ENCODE measurements around the gene UNC13B.
"Not testable (repeated sequence)": the region's sequence is repeated elsewhere in the genome, so short reads cannot be mapped to it uniquely, and the experiment has no call there.

UNC13B gene

DNA sequence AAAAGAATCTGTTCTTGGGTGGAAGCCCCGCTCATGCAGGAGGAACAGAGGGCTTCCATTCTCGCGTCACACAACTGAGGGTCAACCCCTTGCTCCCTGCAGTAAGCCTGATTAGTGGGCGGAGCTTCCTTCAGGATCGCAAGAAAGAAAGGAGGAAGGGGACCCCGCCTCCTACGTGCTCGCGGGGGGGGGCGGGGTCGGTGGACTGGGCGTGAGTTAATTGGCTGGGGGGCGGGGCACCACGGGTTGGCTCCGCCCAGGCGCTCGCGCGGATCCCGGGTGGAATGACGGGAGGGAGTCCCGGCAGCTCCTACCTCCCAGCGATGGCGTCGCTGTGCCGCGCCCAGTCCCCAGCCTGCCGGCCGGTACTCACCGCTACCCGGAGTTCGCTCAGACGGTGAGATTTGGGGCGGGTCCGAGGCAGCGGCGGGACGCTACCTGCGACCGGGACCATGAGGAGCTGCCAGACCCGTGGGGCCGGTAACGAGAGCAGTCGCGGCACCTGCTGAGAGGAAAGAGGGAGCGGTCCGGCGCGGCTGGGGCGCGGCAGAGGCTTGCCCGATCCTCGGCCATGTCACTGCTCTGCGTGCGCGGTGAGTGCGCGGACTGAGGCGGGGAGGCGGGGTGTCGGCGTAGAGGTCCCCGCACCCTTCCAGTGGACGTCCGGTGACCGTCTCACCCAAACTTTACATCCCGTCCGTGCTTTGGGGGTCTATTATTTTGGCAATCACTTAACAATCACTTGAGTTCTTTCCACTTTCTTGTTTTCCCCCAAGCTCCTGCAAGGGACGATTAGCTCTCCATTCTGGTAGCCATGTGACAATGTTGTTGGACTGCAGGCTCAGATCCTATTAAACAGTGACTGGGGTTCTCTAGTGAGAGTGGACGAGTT lies at the start of gene UNC13B:
Gene UNC13B, plus strand, starts transcription at position 297 of the 892 bp plus-strand sequence. Its CDS starts 275 bp downstream, at position 572.
- peak; percentile 92 for DNase-seq (ENCODE audit: low spot score)

- peak; percentile 34 for DNase-seq (ENCODE audit: low spot score)
Observed at GRCh38 chr9:35112257-35113020, 49.4 kb upstream of the UNC13B start.

GRCh38 chr9:35114113-35114839 lies 47.5 kb upstream of the UNC13B start:
- DNase-seq (ENCODE audit: low spot score) = peak; percentile 35

DNA sequence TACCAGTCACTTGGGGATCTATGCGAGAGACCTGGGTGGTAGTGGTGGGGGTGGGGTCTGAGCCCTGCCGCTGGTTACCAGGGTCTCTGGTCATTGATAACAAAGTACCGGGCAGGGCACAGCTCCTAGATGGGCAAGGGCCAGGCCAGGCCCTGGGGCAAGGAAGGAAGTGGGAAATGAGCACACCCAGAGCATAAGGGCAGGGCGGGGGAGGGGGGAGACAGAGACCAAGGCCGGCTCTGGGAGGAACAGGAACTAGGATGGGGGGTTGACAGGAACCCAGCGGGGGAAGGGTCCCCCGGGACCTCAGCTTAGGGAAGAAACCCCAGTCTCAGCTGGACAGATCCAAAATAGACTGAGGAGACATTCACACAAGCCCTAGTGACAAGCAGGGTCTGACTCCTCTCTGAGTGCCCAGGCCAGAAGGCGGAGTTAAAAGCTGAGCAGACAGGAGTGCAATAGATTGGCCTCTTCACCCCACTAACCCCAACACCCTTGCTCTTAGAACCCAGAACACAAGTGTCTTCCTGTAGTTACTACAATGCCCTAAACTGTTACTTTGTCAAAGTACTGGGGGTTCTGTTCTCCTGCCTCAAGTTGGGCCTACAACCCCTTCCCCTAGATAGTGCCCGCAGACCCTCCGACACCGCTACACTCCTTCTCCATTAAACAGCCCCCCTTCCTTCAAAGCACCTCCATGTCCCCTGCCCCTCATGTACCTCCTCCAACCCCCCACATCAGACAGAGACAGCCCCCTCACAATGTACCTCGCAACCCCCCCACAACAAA lies 46.8 kb upstream of the UNC13B start:
- peak; percentile 70 for DNase-seq (ENCODE audit: low spot score)

- peak; percentile 93 for DNase-seq (ENCODE audit: low spot score)
Observed at GRCh38 chr9:35115680-35116538, 45.9 kb upstream of the UNC13B start, which contains the start of gene ATOSB. ATOSB (minus strand) TSS chr9:35115862; CDS start chr9:35108274, 7,588 bp downstream.

DNA sequence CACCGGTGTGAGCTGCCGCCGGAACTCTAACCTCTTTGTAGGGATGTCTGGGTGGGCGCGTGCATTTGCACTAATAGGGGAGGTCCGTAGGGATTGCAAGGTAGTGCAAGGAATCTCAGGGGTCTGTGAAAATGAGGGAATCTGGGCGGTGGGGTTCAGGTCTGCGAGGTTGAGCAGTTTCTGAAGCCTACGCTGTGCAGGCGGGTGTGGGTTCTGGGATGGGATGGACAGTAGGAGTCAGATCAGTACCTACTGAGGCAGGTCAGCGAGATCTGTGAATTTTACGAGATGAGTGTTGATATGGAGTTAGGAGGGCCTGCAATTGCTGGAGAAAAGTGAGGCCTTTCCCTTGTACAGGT lies 45.3 kb upstream of the UNC13B start:
- DNase-seq (ENCODE audit: low spot score) = no peak

GRCh38 chr9:35116898-35117551 lies 44.8 kb upstream of the UNC13B start:
- DNase-seq (ENCODE audit: low spot score) = peak; percentile 94

- no peak for DNase-seq (ENCODE audit: low spot score)
Observed at GRCh38 chr9:35134920-35135319, 26.9 kb upstream of the UNC13B start.

DNA sequence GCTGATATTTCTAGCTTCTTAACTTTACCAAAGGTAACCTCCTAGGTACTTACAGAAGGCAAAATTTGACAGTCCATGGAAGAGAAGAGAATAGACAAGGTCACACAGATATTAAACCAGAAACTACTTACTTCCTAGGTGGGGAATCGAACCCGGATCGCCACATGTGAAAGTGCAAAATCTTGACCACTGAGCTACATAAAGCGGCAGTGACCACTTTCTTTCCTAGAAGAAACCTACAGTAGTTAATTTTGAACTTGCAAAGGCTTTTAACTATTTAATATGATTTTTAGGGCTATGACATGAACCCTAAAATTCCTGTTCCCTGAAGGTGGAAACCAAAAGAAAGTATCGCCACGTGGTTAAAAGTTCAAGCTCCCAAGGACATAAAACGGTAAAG lies 25.8 kb upstream of the UNC13B start:
- no peak for DNase-seq (ENCODE audit: low spot score)

DNA sequence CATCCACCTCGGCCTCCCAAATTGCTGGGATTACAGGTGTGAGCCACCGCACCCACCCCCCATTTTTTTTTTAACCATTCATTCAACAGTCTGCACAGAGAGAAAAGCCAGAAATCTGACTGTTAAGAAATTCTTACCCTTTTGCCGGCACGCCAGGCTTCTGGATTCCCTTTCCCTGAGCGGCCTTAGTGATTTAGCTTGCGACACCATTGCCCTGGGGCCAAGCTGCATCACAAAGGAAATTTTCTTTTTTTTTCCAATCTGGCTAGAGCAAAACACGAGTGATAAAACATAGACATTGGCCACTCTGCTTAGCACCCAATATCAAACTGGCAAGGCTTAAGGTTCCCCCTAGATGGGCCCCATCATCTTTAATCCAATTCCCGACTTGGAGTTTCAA lies 24.9 kb upstream of the UNC13B start:
- DNase-seq (ENCODE audit: low spot score) = no peak

GRCh38 chr9:35140093-35140492 lies 21.7 kb upstream of the UNC13B start:
- DNase-seq (ENCODE audit: low spot score) = no peak

DNA sequence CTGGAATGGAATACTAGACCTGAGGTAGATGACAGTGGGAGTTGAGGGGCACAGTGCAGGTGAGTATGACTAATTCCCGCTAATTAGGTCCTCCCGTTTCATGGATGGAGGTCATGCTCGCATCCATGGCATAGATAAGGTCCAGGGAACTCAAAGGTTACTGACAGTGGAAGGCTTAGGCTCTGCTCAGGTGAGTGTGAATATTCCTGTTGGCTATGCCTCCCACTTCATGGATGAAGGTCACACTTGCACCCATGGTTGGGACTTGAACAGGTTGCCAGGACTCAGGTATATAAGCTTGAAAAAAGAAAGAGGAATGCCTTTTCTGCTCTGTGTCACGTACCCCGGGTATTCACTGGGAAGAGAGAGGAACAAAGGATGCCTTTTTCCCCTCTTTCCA lies 19.8 kb upstream of the UNC13B start:
- DNase-seq (ENCODE audit: low spot score) = no peak

- not testable (repeated sequence) for DNase-seq (ENCODE audit: low spot score)
Observed at GRCh38 chr9:35147941-35148563, 13.8 kb upstream of the UNC13B start.

DNA sequence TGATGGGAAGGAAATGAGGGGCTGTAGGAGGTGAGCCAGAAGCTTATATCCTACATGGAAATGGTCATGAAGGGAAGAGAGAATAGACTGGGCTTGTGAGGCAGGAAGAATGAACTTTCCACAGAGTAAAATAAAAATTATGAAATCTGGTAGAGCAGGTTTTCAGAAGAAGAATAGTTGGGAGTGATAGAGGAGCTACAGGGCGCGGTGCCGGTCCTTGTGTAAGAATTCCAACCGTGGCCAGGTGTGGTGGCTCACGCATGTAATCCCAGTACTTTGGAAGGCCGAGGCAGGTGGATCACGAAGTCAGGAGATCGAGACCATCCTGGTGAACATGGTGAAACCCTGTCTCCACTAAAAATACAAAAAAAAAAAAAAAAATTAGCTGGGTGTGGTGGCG lies 8.9 kb upstream of the UNC13B start:
- DNase-seq (ENCODE audit: low spot score) = no peak

DNA sequence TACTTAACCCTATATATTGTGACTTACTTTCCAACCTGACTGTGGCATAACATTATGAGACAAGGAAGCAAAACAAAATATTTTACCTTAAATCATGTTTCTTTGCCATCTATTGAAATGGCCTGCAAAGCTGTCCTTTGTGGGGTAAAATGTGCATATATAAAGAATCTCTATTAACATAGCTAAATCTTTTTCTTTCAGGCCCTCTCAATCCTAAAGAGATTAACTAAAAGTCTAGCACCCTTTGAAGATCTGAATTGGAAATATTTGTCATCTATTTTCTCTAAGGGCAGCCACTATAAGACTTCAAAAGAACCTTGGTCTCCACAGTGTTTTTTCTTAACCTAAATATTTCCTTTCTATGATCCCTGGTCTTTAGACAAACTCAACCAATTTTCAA lies 5.0 kb upstream of the UNC13B start:
- no peak for DNase-seq (ENCODE audit: low spot score)

- DNase-seq (ENCODE audit: low spot score) = not testable (repeated sequence)
Observed at GRCh38 chr9:35157836-35158235, 4.0 kb upstream of the UNC13B start.

GRCh38 chr9:35158501-35159280 lies 3.1 kb upstream of the UNC13B start:
- DNase-seq (ENCODE audit: low spot score) = no peak

- peak; percentile 41 for DNase-seq (ENCODE audit: low spot score)
Observed at GRCh38 chr9:35162605-35163315, 951 bp downstream of the UNC13B start.
